Measurements from ENCODE around the gene MINPP1.

GRCh38 chr10:87593702-87594101 lies 89.0 kb downstream of the MINPP1 start:
- TF ChIP-seq ZNF274 (IDR thresholded peaks at IDR 0.05; ENCODE audit: low read depth, low read length) (no peak), YY1 (IDR thresholded peaks at IDR 0.05; ENCODE audit: insufficient read depth, insufficient read length) (no peak), SUZ12 (IDR thresholded peaks at IDR 0.05; ENCODE audit: extremely low read depth, insufficient read depth, insufficient read length) (no peak)
